H1 (cell line): Measurements from ENCODE around the gene ZSWIM4. TPM values are rescaled to one million over a fixed set of nuclear protein-coding genes. Genes with fewer than 3 reads are reported as not detected.

ENCODE experiments used
- ASH2L ChIP-seq: fragments of 200-600, 300-600 bp; sonication (generic); IDR thresholded peaks from one replicate; pipeline ENCODE4 v1.7.1; 2017; ENCODE audit warnings: low read length
- ATF2 ChIP-seq: IDR thresholded peaks from 2 replicates; pipeline ENCODE4 v1.6.1; 2012; ENCODE audit warnings: low read length, inconsistent platforms
- BRCA1 ChIP-seq: IDR thresholded peaks from 2 replicates; pipeline ENCODE4 v1.6.1; 2012; ENCODE audit warnings: low read depth, low read length, improper control_type of control experiment
- CBX5 ChIP-seq: fragments of 300-800, 300-1000 bp; sonication (generic); IDR thresholded peaks from 2 replicates; pipeline ENCODE4 v1.7.1; 2016; ENCODE audit warnings: antibody characterized with exemption, low read length, low read depth
- CTBP2 ChIP-seq: IDR thresholded peaks from 2 replicates; pipeline ENCODE4 v1.7.0; 2011; ENCODE audit warnings: borderline replicate concordance, mild to moderate bottlenecking, moderate library complexity, mixed read lengths, low read length; ENCODE audit not compliant: insufficient read depth, insufficient read length
- CTCF ChIP-seq, 3 experiments: IDR thresholded peaks; 1 replicate in 2 of 3; 2 replicates in 1 of 3; pipeline versions ENCODE4 v1.5.1 to v1.6.1; 2011; ENCODE audit warnings: low read length in 3 of 3, mild to moderate bottlenecking in 3 of 3, inconsistent platforms in 2 of 3, low read depth in 1 of 3, moderate library complexity in 1 of 3; ENCODE audit not compliant: insufficient read depth in 1 of 3; ENCODE audit errors: control extremely low read depth in 1 of 3
- FOSL1 ChIP-seq: IDR thresholded peaks from 2 replicates; pipeline ENCODE4 v1.6.1; 2011; ENCODE audit warnings: mild to moderate bottlenecking, low read depth, low read length, moderate library complexity; ENCODE audit not compliant: insufficient read depth
- GABPA ChIP-seq: IDR thresholded peaks from 2 replicates; pipeline ENCODE4 v1.6.1; 2011; ENCODE audit warnings: mild to moderate bottlenecking, low read length, moderate library complexity, borderline replicate concordance; ENCODE audit not compliant: insufficient read depth
- KDM4A ChIP-seq: IDR thresholded peaks from one replicate; pipeline ENCODE4 v1.7.1; 2012; ENCODE audit warnings: low read depth, mild to moderate bottlenecking, moderate library complexity, low read length, inconsistent platforms; ENCODE audit not compliant: severe bottlenecking
- MAFK ChIP-seq: IDR thresholded peaks from 2 replicates; pipeline ENCODE4 v1.6.1; 2012; ENCODE audit warnings: low read depth, mild to moderate bottlenecking, improper control_type of control experiment, low read length
- NANOG ChIP-seq: IDR thresholded peaks from 2 replicates; pipeline ENCODE4 v1.6.1; 2011; ENCODE audit warnings: low read length, low read depth, mild to moderate bottlenecking, inconsistent platforms; ENCODE audit not compliant: insufficient read depth, poor library complexity, severe bottlenecking
- POLR2AphosphoS5 ChIP-seq: IDR thresholded peaks from 2 replicates; pipeline ENCODE4 v1.6.1; 2011; ENCODE audit warnings: low read depth, low read length
- RFX5 ChIP-seq: IDR thresholded peaks from 2 replicates; pipeline ENCODE4 v1.6.1; 2011; ENCODE audit warnings: low read depth, low read length, improper control_type of control experiment, borderline replicate concordance
- RXRA ChIP-seq: IDR thresholded peaks from 2 replicates; pipeline ENCODE4 v1.6.1; 2011; ENCODE audit warnings: low read depth, mild to moderate bottlenecking, low read length, moderate library complexity; ENCODE audit not compliant: insufficient read depth
- SIRT6 ChIP-seq: IDR thresholded peaks from one replicate; pipeline ENCODE4 v1.7.1; 2012; ENCODE audit warnings: low read length, inconsistent platforms
- SRF ChIP-seq: IDR thresholded peaks from 2 replicates; pipeline ENCODE4 v1.6.1; 2011; ENCODE audit warnings: mild to moderate bottlenecking, low read depth, low read length, moderate library complexity
- SUZ12 ChIP-seq: fragments of 200-600 bp; sonication (generic); IDR thresholded peaks from 2 replicates; pipeline ENCODE4 v1.6.1; 2012; ENCODE audit warnings: mild to moderate bottlenecking, inconsistent platforms, low read length, moderate library complexity, mixed read lengths
- TAF7 ChIP-seq: optimal IDR thresholded peaks from 2 replicates; pipeline ENCODE3; 2011; ENCODE audit warnings: low read depth, mild to moderate bottlenecking, inconsistent platforms, low read length, moderate library complexity, borderline replicate concordance
- TBP ChIP-seq: IDR thresholded peaks from 2 replicates; pipeline ENCODE4 v1.6.1; 2011; ENCODE audit warnings: low read depth, low read length, improper control_type of control experiment
- polyA plus RNA-seq, 7 experiments: library from polyadenylated mRNA; depleted of rRNA in 3 of 7; stranded (reverse) in 5 of 7; unstranded in 2 of 7; fragments of >200 nt in 5 of 7; fragments of 200-250 nt in 2 of 7; gene quantifications; 1 replicate in 5 of 7; 2 replicates in 1 of 7; 4 replicates in 1 of 7; pipeline versions ENCODE4 v1.2.1 to v1.2.3, GENCODE V29; 2011 to 2013; ENCODE audit warnings: missing spikeins in 2 of 7, mixed read lengths in 2 of 7
- total RNA-seq: library from RNA; stranded (reverse); fragmentation: NEBNext Ultra II Directional; extraction: Animal tissue kit (Norgen Biotek cat#: 25700); gene quantifications from 2 replicates; pipeline ENCODE4 v1.2.1, GENCODE V29; 2021

The ZSWIM4 gene
- total and polyA plus RNA-seq, 2 of the 8 experiments (the other 6 are each of a cell fraction or from before 2014, with no cell fraction given), result 12.2 to 31.1 TPM

- TF ChIP-seq RFX5, result no peak
- TF ChIP-seq POLR2AphosphoS5, result 0 out of 2 replicates have a peak, but pooled peaks have one; percentile 49
- TF ChIP-seq CTBP2, result no peak
- TF ChIP-seq RXRA, result no peak
- TF ChIP-seq FOSL1, result no peak
- peak; percentile 51; the same call in 1 of the 2 replicates for TF ChIP-seq GABPA
- no peak for TF ChIP-seq MAFK
- peak; percentile 87 for TF ChIP-seq TBP
- no peak for TF ChIP-seq CBX5
- no peak for TF ChIP-seq KDM4A
- TF ChIP-seq NANOG, result peak; percentile 71
- TF ChIP-seq TAF7, result peak; percentile 92
- no peak for TF ChIP-seq SUZ12
- TF ChIP-seq SIRT6, result no peak
- TF ChIP-seq BRCA1, result no peak
- peak; percentile 57 for TF ChIP-seq ASH2L
- TF ChIP-seq ATF2, result peak; percentile 53; the same call in 1 of the 2 replicates
- TF ChIP-seq CTCF (IDR thresholded peaks at IDR 0.05; ENCODE audit: control extremely low read depth in 1 of 3, insufficient read depth in 1 of 3, low read depth in 1 of 3, low read length in 3 of 3), result no peak
- TF ChIP-seq SRF, result peak; percentile 92
Measured at GRCh38 chr19:13794757-13795589, at the start of gene ZSWIM4 (continued).
